ENCODE measurements around the gene SLC4A2.

GRCh38 chr7:151082141-151083070 lies 23.0 kb downstream of the SLC4A2 start:
- TF ChIP-seq POLR2A (IDR thresholded peaks at IDR 0.05) (no peak), CTCF (IDR thresholded peaks at IDR 0.05) (no peak)
